GM18517 (cell line): ENCODE measurements around the gene ZIC5.

Experiments used
- ATAC-seq: cut with Tn5 transposase; IDR thresholded peaks from one replicate; pipeline ENCODE4 v1.9.1; 2021; ENCODE audit warnings: mild to moderate bottlenecking, moderate library complexity; ENCODE audit not compliant: unreplicated experiment

ZIC5 gene

DNA sequence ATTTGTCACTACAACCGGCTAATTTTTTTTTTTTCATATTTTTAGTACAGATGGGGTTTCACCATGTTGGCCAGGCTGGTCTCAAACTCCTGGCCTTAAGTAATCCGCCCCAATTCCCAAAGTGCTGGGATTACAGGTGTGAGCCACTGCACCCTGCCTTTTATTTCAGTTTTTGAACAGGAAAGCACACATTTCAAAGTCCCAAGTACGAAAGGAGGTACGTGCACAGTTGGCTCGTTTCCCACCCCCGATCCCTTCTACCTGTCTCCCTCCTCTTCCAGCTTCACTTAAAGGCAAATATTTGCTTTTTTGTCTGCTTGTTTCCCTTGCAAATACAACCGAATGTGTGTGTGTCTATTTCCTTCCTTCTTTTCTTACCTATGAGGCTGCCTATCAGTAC is 30.5 kb downstream of the ZIC5 start:
- no peak for ATAC-seq

DNA sequence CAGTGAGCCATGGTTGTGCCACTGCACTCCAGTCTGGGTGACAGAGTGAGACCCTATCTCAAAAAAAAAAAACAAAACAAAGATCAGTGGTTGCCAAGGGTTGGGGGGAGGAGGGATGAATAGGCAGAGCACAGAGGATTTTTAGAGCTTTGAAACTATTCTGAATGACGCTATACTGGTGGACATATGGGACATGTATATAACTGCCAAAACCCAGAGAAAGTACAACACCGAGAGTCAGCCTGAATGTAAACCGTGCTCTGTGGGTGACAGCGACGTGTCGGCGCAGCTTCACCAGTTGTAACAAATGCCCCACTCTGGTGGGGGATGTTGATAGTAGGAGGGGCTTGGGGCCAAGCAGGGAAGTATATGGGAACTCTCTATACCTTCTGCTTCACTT is 32.9 kb downstream of the ZIC5 start:
- no peak for ATAC-seq

DNA sequence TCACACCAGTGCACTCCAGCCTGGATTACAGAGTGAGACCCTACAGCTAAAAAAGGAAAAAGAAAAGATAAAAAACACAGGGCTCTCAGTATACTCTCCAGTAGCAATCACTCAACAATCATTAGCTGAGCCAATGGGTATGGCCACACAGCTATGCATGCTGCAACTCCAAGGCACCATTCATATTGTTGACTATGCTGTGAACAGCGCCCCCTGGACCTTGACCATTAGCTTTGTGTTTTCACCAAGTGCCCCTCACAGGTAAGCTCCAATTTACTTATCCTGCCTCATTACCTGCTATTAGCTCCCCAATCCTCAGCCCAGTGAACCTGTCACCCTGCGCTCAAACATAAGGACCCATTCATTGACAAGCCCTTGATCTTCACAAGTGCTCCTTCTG is 35.8 kb downstream of the ZIC5 start:
- no peak for ATAC-seq

DNA sequence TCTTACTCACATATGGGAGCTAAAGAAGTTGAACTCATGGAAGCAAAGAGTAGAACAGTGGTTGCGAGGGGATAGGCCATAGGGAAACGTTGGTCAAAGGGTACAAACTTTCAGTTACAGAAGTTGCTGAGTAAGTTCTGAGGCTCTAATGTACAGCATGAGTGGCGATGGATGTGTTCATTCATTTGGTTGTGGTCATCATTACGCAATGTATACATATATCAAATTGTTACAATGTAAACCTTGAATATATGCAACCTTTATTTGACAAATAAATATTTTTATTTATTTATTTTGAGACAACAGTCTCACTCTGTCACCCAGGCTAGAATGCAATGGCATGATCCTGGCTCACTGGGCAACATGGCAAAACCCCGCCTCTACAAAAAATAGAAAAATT is 38.7 kb downstream of the ZIC5 start:
- no peak for ATAC-seq

DNA sequence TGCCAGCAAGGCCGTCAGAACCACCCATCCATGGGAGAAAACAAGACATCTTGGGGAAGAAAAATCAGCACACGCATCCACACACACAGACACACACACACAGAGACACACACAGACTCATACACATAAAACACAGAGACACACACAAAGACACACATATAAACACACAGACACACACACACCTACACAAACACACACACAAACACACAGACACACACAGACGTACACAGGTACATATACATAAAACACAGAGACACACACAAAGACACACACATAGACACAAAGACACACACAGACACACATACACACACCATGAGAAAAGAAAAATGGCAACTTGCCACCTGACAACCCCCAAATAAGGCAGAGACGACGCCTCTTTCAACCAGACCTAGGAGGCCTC is 40.6 kb downstream of the ZIC5 start:
- no peak for ATAC-seq

DNA sequence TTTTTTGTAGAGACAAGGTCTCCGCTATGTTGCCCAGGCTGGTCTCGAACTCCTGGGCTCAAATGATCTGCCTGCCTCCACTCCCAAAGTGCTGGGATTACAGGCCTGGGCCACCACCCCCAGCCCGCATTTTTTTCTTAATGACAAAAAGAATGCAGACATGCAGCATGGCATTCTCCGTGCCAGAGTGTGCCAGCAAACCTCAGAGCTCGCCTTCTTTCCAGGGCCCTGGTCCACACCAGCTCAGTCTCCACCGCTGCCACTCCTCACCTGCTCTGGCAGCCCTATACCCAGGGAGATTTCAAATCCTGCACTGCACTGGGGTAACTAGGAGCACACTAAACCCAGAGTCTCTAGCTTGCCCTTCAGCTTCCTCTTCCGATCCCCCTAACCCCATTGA is 41.7 kb downstream of the ZIC5 start:
- no peak for ATAC-seq

DNA sequence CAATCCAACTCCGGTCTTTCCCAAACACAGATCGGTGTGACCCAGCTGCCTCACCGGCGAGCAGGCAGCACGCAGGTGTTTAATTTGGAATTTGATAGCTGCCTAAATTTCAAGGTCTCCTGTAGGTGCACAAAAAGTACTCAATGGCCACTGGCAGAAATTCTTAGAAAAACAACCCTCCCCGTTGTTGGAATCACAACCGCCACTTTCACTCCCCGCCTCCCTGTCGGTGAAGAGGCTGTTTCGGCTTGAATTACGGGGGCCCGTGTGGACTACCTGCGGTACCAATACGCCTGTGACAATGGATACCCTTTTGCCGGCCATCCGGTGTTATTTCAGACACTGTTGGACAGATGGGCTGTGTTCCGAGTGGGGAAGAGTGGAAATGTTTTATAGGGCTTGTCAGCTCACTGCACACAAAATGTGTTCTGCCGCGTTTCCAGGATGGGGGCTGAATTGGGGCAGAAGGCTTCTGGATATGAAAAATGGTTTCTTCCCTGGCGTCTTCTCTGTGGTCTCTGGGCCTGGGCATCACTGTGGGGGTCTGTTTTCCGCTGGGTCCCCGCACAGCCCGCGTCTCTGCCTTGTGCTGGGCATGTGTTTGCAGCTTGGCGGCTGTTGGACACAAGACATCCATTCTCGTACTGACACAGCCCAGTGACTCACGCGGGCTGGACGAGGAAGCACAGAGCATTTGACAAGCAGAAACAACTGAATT is 45.4 kb downstream of the ZIC5 start:
- no peak for ATAC-seq

DNA sequence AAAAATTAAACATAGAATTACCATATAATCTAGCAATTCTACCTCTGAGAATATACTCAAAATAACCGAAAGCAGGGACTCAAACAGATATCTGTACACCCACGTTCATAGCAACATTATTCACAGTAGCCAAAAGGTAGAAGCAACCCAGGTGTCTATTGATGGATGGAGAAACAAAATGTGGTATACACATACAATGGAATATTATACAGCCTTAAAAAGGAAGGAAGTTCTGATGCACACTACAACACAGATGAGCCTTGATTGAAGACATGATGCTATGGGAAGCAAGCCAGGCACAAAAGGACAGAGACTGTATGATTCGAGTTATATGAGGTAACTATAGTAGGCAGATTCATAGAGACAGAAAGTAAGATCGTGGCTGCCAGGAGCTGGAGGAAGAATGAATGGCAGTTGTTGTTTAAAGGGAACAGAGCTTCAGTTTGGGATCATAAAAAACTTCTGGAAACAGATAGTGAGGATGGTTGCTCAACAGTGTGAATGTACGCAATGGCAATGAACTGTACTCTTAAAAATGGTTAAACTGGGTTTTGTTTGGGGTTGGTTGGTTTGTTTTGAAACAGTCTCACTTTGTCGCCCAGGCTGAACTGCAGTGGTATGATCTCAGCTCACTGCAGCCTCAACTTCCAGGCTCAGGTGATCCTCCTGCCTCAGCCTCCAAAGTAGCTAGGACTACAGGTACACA is 47.5 kb downstream of the ZIC5 start:
- no peak for ATAC-seq

DNA sequence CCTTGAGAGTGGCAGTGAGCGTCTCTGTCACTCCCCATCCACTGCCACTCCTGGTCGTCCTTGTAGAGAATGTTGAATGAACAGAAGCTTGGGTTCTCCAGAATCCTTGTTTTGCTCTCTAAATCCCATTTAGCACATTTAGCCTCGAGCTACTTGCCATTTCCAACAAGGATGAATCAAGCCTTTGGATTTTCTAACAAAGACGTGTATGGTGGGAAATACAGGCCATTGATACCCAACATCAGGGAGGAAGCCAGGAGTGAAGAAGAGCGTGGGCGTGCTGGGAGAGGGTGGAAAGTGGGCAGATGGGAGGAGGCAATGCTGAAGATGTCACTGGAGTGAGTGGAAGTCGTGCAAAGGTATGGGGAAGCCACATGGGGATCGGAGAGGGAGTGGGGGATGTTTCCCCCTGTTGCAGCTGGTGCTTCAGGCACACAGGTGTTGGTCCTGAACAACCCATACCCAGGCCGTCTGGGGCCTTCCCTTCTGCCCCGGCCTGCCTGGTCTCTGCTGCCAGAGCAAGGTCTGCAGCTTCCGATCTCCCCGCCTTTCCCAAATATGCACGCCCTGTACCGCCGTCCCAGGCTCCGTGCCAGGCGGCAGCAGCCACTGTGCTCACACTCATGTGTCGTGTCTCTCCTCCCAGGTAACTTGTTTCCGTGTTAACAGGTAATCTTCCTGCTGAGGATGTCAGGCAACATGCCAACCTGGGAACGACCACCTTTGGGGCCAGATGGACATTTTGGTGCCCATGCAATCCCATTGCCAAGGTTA is 48.7 kb downstream of the ZIC5 start:
- ATAC-seq = no peak

DNA sequence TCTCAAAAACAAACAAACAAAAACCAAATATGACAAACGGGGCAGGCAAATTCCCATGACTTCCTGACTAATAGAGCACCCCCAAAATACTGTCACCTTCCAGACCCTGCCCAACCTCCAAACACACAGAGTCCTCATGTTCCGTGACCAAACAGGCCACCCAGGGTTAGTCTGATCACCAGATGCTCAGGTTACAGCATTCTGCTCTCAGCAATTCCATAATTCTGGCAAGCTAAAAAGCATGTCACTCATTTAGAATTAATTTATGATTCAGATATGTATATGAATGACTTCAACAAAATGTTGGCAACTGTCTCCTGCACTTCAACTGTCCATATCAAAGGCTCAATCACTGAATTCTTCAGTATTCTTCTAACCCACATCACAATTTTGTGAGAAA is 52.4 kb downstream of the ZIC5 start:
- no peak for ATAC-seq

DNA sequence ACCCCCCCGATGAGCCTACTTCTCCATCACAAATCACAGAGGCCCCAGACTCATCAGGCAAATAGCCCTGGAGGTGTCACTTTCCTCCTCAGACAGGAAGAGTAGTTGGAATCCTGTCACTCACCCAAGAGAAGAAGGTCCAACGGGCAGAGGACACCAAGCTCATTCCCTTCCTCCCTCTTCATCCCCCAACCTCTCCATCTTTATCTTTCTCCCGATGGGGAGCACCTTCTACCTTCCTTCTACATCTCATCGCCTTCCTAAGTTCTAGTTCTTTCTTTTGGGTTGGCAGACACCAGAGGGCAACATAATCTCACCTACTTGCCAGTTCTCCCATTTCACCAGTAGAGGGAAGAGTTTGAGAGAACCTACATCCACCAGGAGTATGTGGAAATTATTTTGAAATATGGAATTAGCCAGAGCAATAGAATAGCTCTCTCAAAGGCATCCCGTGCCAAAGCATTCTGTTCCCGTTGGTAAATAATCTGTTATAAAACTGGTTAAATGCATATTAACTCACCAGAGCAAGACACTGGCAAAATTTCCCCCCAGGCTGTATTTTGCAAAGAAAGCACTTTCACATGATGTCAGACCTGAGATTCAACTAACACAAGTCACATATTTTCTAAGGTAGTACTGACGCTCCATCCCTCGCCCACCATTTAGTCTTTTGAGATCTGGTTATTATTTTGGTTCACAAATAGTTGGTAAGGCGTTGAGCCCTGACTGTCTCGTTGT is 55.0 kb downstream of the ZIC5 start:
- ATAC-seq = no peak

DNA sequence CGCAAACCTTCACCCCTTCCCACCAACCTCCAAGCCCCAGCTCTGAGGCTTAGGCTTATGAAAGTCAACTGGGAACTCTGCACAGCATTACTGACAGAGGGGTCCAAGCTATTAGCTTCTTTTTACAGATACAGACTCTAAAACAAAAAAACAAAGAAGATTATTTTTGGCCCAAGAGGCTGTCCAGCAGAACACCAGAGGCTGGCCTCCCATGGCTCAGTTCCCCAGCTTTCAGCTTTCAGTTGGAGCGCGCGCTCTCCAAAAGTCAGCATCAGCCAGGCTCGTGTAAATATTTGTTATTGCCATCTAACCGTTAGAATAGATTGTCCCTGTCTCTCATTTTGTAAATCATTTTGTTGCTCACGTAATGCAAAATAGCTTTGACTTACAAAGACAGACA is 58.4 kb downstream of the ZIC5 start:
- ATAC-seq = no peak
